Effector memory CD8-positive, alpha-beta T cell (primary cell): Measurements from ENCODE around the gene CCDC142.

ENCODE experiments used
- ATAC-seq: fragments of 150-1000 bp; cut with Tn5 transposase; replicated peaks from 2 replicates; pipeline ENCODE4 v1.10.0; 2021; ENCODE audit warnings: mild to moderate bottlenecking, moderate library complexity
- DNase-seq, 3 experiments: peaks; one replicate each; pipeline ENCODE4 v3.0.0; 2021
- H3K27ac Mint-ChIP-seq, 2 donors: one replicate each; pipeline ENCODE4 v1.8.0; 2022; ENCODE audit warnings: mild to moderate bottlenecking in 2 of 2, mixed read lengths in 2 of 2, moderate library complexity in 2 of 2
- H3K27me3 Mint-ChIP-seq, 2 donors: one replicate each; pipeline ENCODE4 v1.8.0; 2022; ENCODE audit warnings: mixed read lengths in 2 of 2
- H3K36me3 Mint-ChIP-seq: one replicate; pipeline ENCODE4 v1.8.0; 2022; ENCODE audit warnings: mild to moderate bottlenecking, moderate library complexity, mixed read lengths; ENCODE audit not compliant: insufficient read depth
- H3K4me1 Mint-ChIP-seq, 2 donors: one replicate each; pipeline ENCODE4 v1.8.0; 2022; ENCODE audit warnings: low read depth in 2 of 2, mixed read lengths in 2 of 2
- H3K4me3 Mint-ChIP-seq, 2 donors: one replicate each; pipeline ENCODE4 v1.8.0; 2022; ENCODE audit warnings: mild to moderate bottlenecking in 2 of 2, mixed read lengths in 2 of 2, moderate library complexity in 2 of 2
- H3K9me3 Mint-ChIP-seq, 2 donors: one replicate each; pipeline ENCODE4 v1.8.0; 2022; ENCODE audit warnings: mixed read lengths in 2 of 2
- total RNA-seq, 9 experiments: gene quantifications; one replicate each; lab custom pipeline; 2026; lab: John Stamatoyannopoulos, UW

Gene CCDC142, protein sequence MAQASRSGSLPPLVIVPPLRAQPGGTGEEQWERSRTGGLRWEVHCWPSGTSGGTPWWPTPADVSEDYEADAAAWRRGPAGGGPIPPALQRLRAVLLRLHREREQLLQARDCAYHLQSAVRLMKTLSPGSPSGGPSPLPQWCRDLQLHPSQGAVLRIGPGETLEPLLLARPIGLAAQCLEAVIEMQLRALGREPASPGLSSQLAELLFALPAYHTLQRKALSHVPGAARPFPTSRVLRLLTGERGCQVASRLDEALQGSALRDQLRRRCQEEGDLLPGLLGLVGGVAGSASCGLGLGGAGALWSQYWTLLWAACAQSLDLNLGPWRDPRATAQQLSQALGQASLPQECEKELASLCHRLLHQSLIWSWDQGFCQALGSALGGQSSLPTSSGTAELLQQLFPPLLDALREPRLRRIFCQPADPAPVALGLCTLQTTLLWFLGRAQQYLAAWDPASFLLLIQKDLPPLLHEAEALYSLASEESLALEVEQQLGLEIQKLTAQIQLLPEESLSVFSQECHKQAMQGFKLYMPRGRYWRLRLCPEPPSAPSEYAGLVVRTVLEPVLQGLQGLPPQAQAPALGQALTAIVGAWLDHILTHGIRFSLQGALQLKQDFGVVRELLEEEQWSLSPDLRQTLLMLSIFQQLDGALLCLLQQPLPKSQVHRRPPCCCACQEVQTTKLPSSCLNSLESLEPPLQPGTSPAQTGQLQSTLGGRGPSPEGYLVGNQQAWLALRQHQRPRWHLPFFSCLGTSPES
- 8.7 to 61.2 (median 24.5) reads per million in 9 experiments for total RNA-seq

GRCh38 chr2:74482801-74483674, at the start of gene CCDC142, which contains the start of gene TTC31:
TSS of gene CCDC142 (minus strand) at chr2:74482998. CDS start at chr2:74482837, 161 bp downstream.
TSS of gene TTC31 (plus strand) at chr2:74483081. CDS start at chr2:74483096, 15 bp downstream.
- ATAC-seq = peak; percentile 93
- peaks cover 38% of the 10 kb centered on the region for H3K36me3 Mint-ChIP-seq

GRCh38 chr2:74532222-74532621, 49.4 kb upstream of the CCDC142 start:
- H3K27ac Mint-ChIP-seq = peak overlapping the region in 1 of 2 donors; percentile 92
- H3K27me3 Mint-ChIP-seq = peaks cover 4% of the 10 kb centered on the region in 2 donors
- H3K4me3 Mint-ChIP-seq = peak overlapping the region in 1 of 2 donors; percentile 42
- H3K4me1 Mint-ChIP-seq = peaks cover 27 to 34% of the 10 kb centered on the region in 2 donors
- peaks cover 28% of the 10 kb centered on the region for H3K36me3 Mint-ChIP-seq
- DNase-seq (no peak), ATAC-seq (no peak)
- H3K9me3 Mint-ChIP-seq = no peaks in the 10 kb centered on the region

More at GRCh38 chr2:74482801-74483674, at the start of gene CCDC142, which contains the start of gene TTC31:
- Mint-ChIP-seq H3K9me3 (no peaks in the 10 kb centered on the region), H3K4me3 (peak within 1 kb of the TSS; percentile 91 to 97), H3K27me3 (no peaks in the 10 kb centered on the region), H3K27ac (peak within 1 kb of the TSS; percentile 96 to 97), H3K4me1 (peaks cover 9 to 27% of the 10 kb centered on the region in 2 donors)
- DNase-seq = peak; percentile 89 to 93 (median 93)

GRCh38 chr2:74531666-74532065, 48.9 kb upstream of the CCDC142 start:
- Mint-ChIP-seq H3K36me3 (peaks cover 34% of the 10 kb centered on the region), H3K4me3 (peak overlapping the region in 1 of 2 donors; percentile 42), H3K27me3 (no peaks in the 10 kb centered on the region), H3K27ac (peak overlapping the region; percentile 92 to 98), H3K9me3 (no peaks in the 10 kb centered on the region), H3K4me1 (peaks cover 27 to 37% of the 10 kb centered on the region in 2 donors)
- ATAC-seq (no peak), DNase-seq (no peak)

- peak overlapping the region; percentile 86 to 95 for H3K4me3 Mint-ChIP-seq
- peak overlapping the region; percentile 92 to 98 for H3K27ac Mint-ChIP-seq
- ATAC-seq (peak; percentile 60), DNase-seq (peak; percentile 66 to 72 (median 70))
- H3K27me3 Mint-ChIP-seq = no peaks in the 10 kb centered on the region
- peaks cover 42% of the 10 kb centered on the region for H3K36me3 Mint-ChIP-seq
- no peaks in the 10 kb centered on the region for H3K9me3 Mint-ChIP-seq
- peaks cover 27 to 39% of the 10 kb centered on the region in 2 donors for H3K4me1 Mint-ChIP-seq
Measured at GRCh38 chr2:74530239-74531187, 47.7 kb upstream of the CCDC142 start.

DNA sequence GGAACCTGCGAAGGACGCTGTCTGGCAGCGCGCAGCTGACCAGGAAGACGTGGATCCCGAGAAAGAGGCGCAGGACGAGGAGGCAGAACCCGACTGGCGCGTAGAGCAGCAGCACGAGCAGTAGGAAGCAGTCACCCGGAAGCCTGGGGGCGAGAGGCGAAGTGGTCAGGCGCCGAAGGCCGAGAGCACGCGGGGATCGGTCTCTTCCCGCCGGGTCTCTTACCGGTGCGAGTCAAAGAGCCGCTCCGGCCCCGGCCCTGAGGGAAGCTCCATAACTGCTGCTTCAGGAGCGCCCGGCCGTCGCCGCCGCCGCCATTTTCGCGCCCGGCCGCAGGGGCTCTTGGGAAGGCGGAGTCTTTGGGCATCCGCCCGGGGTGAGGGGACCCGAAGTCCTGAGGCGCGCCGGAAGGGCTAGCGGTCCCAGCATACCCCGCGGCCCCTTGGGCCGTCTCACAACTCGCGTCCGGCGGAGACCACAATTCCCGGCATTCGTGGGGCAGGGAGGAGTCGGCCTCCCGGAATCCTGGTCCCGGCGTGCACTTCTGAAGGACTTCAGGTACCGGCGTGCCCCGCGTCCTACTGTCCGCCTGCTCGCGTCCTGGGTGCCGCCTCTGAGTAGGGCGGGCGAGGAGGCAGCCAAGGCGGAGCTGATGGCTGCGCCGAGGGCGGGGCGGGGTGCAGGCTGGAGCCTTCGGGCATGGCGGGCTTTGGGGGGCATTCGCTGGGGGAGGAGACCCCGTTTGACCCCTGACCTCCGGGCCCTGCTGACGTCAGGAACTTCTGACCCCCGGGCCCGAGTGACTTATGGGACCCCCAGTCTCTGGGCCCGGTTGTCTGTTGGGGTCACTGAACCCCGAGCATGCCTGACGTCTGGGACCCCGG, 46.8 kb upstream of the CCDC142 start, which contains the start of the genes AUP1 and HTRA2:
Gene AUP1, minus strand, starts transcription at position 350 of the 882 bp plus-strand sequence. Its CDS starts 77 bp downstream, at position 273.
Gene HTRA2, plus strand, starts transcription at position 577 of the 882 bp plus-strand sequence. Its CDS starts 74 bp downstream, at position 651.
- H3K27me3 Mint-ChIP-seq = no peaks in the 10 kb centered on the region
- DNase-seq = peak; percentile 81 to 85 (median 83)
- peaks cover 27 to 39% of the 10 kb centered on the region in 2 donors for H3K4me1 Mint-ChIP-seq
- peak; percentile 81 for ATAC-seq
- H3K9me3 Mint-ChIP-seq = no peaks in the 10 kb centered on the region
- H3K27ac Mint-ChIP-seq = peak within 1 kb of the TSS; percentile 92 to 98
- peak within 1 kb of the TSS; percentile 86 to 95 for H3K4me3 Mint-ChIP-seq
- peaks cover 42% of the 10 kb centered on the region for H3K36me3 Mint-ChIP-seq

- peaks cover 42% of the 10 kb centered on the region for H3K36me3 Mint-ChIP-seq
- peak overlapping the region; percentile 92 to 98 for H3K27ac Mint-ChIP-seq
- H3K9me3 Mint-ChIP-seq = no peaks in the 10 kb centered on the region
- peaks cover 27 to 39% of the 10 kb centered on the region in 2 donors for H3K4me1 Mint-ChIP-seq
- ATAC-seq (no peak), DNase-seq (no peak)
- H3K27me3 Mint-ChIP-seq = no peaks in the 10 kb centered on the region
- H3K4me3 Mint-ChIP-seq = peak overlapping the region; percentile 86 to 95
Measured at GRCh38 chr2:74528600-74529356, 46.0 kb upstream of the CCDC142 start.

DNA sequence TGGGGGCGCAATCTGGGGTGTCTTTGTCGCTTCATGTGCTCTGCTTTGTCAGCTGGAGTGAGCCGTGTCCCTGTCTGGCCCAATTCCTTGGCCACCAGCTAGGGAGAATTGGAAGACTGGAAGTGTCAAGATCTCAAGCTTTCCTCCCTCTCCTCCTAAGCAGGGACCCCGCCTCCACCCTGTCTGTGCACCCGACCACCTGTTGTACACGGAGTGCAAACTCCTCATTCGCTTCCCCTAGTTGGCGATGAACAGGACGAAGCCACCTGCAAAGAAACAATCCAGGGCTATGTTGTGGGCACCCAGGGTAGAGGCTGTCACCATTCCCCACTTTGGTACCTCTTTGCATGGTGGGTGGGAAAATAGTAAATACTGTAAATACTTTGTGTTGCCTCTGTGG, 44.9 kb upstream of the CCDC142 start:
- Mint-ChIP-seq H3K4me3 (peak overlapping the region; percentile 86 to 95), H3K4me1 (peaks cover 27 to 39% of the 10 kb centered on the region in 2 donors), H3K9me3 (no peaks in the 10 kb centered on the region), H3K27ac (peak overlapping the region in 1 of 2 donors; percentile 98), H3K36me3 (peaks cover 42% of the 10 kb centered on the region), H3K27me3 (no peaks in the 10 kb centered on the region)
- ATAC-seq (no peak), DNase-seq (no peak)

- Mint-ChIP-seq H3K9me3 (no peaks in the 10 kb centered on the region), H3K27me3 (no peaks in the 10 kb centered on the region), H3K4me1 (peaks cover 22 to 34% of the 10 kb centered on the region in 2 donors), H3K4me3 (no peak overlapping the region), H3K27ac (no peak overlapping the region), H3K36me3 (peaks cover 42% of the 10 kb centered on the region)
- ATAC-seq (no peak), DNase-seq (no peak)
Measured at GRCh38 chr2:74526649-74527230, 43.9 kb upstream of the CCDC142 start.

- Mint-ChIP-seq H3K4me1 (peaks cover 16 to 28% of the 10 kb centered on the region in 2 donors), H3K9me3 (no peaks in the 10 kb centered on the region), H3K27ac (no peak within 1 kb of the TSS), H3K36me3 (peaks cover 42% of the 10 kb centered on the region), H3K4me3 (no peak within 1 kb of the TSS), H3K27me3 (peaks cover 3 to 5% of the 10 kb centered on the region in 2 donors)
- no peak for ATAC-seq
- no peak for DNase-seq
Measured at GRCh38 chr2:74525717-74526648, 43.2 kb upstream of the CCDC142 start, which contains the start of gene DQX1. TSS of gene DQX1 (minus strand) at chr2:74526231. CDS start at chr2:74525729, 502 bp downstream.
